ENCODE data around the gene BCAN. TPM values are rescaled to one million over a fixed set of nuclear protein-coding genes. Genes with fewer than 3 reads are reported as not detected.

Gene BCAN
- total RNA-seq, 1 experiment from 2014 or later = 1.2 TPM

DNA sequence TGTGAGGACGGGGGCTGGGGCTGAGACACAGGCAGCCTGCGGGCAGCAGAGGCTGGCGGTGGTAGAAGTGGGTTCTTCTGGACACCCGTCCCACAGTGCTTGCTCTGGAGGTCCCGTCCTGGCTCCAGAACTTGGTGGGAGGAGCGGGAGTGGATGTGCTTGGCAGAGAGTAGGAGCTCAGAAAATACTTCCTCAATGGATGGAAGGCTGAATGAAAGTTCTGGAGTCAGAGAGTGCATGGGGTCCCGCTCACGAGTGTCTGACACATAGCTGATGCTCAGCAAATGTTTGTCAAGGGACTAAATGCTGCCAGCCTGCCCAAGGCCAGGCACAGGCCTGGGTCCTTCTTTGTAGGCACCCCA, 48.7 kb downstream of the BCAN start:
- no peak overlapping the region for H2AK5ac ChIP-seq (ENCODE audit: insufficient read length, low read length)
- H3K27me3 ChIP-seq (ENCODE audit: insufficient read depth, low read length) = no peaks in the 10 kb centered on the region
- no peak overlapping the region for H3K4ac ChIP-seq (ENCODE audit: low read depth, low read length)
- H2BK120ac ChIP-seq (ENCODE audit: low read depth, low read length, poor library complexity, severe bottlenecking) = no peak overlapping the region
- H3K9me3 ChIP-seq (ENCODE audit: control insufficient read depth, low read depth, low read length) = no peaks in the 10 kb centered on the region
- H2BK12ac ChIP-seq (ENCODE audit: insufficient read length, low read depth, low read length) = no peak overlapping the region
- H3K23ac ChIP-seq (ENCODE audit: insufficient read length, low read depth, low read length) = no peak overlapping the region
- H3K14ac ChIP-seq (ENCODE audit: insufficient read depth, low read length) = no peak overlapping the region
- no peak overlapping the region for H3K18ac ChIP-seq (ENCODE audit: insufficient read length, low read depth, low read length)
- no peaks in the 10 kb centered on the region for H3K79me1 ChIP-seq (ENCODE audit: insufficient read depth, low read depth, low read length, poor library complexity, severe bottlenecking)
- H3T11ph ChIP-seq (ENCODE audit: low read length) = no peak overlapping the region
- Mint-ChIP-seq H3K4me3 (peak overlapping the region in 1 of 2 experiments; percentile 76; a peak in 2 of 5 replicates), H3K4me1 (peaks cover 57 to 58% of the 10 kb centered on the region in 2 experiments), H3K27me3 (ENCODE audit: low read depth) (peaks cover 13% of the 10 kb centered on the region), H3K27ac (peak overlapping the region in 1 of 3 experiments; percentile 2; a peak in 2 of 7 replicates), H3K9me3 (peaks cover 0 to 5% of the 10 kb centered on the region in 2 experiments; a peak in 1 of 5 replicates), H3K36me3 (ENCODE audit: insufficient read depth in 1 of 3, low read depth in 3 of 3) (no peaks in the 10 kb centered on the region)
- no peak overlapping the region for H4K91ac ChIP-seq (ENCODE audit: insufficient read length, low read depth, low read length)
- H2BK15ac ChIP-seq (ENCODE audit: low read depth, low read length) = no peak overlapping the region
- no peak overlapping the region for H2BK5ac ChIP-seq (ENCODE audit: insufficient read length, low read length)
- no peak for DNase-seq
- no CpG with 5 or more reads among the region's 8 CpGs for WGBS (ENCODE audit: extremely low coverage, insufficient read length, low lambda C conversion rate)
- H3K23me2 ChIP-seq (ENCODE audit: insufficient read length, low read depth, low read length, poor library complexity, severe bottlenecking) = peaks cover 10% of the 10 kb centered on the region
- no peak overlapping the region for H3K4me2 ChIP-seq (ENCODE audit: insufficient read depth, insufficient read length, low read length)
- no peaks in the 10 kb centered on the region for H4K20me1 ChIP-seq (ENCODE audit: control insufficient read depth, insufficient read depth, insufficient read length)
- H3K79me2 ChIP-seq (ENCODE audit: insufficient read depth, low read length) = no peaks in the 10 kb centered on the region
- no peak overlapping the region for H2BK20ac ChIP-seq (ENCODE audit: low read depth, low read length, poor library complexity, severe bottlenecking)
- no peak overlapping the region for H3K9ac ChIP-seq (ENCODE audit: extremely low read depth, insufficient read length, low read length)
- TF ChIP-seq, protein P1, sequence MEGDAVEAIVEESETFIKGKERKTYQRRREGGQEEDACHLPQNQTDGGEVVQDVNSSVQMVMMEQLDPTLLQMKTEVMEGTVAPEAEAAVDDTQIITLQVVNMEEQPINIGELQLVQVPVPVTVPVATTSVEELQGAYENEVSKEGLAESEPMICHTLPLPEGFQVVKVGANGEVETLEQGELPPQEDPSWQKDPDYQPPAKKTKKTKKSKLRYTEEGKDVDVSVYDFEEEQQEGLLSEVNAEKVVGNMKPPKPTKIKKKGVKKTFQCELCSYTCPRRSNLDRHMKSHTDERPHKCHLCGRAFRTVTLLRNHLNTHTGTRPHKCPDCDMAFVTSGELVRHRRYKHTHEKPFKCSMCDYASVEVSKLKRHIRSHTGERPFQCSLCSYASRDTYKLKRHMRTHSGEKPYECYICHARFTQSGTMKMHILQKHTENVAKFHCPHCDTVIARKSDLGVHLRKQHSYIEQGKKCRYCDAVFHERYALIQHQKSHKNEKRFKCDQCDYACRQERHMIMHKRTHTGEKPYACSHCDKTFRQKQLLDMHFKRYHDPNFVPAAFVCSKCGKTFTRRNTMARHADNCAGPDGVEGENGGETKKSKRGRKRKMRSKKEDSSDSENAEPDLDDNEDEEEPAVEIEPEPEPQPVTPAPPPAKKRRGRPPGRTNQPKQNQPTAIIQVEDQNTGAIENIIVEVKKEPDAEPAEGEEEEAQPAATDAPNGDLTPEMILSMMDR (conservative IDR thresholded peaks at IDR 0.05) = no peak
- H4K8ac ChIP-seq (replicated peaks; ENCODE audit: insufficient read length, low read depth, low read length) = no peak overlapping the region
- H3K27ac ChIP-seq (ENCODE audit: insufficient read length, low read depth, low read length) = no peak overlapping the region
- H4K5ac ChIP-seq (ENCODE audit: insufficient read length, low read depth, low read length) = no peak overlapping the region
- H3K56ac ChIP-seq (ENCODE audit: insufficient read length, low read depth, low read length) = no peak overlapping the region
- H2AFZ ChIP-seq (ENCODE audit: low read length) = no peak overlapping the region
- peaks cover 17% of the 10 kb centered on the region; the same call in 1 of the 2 replicates for H3K4me1 ChIP-seq (ENCODE audit: insufficient read depth, low read length)
